WTC11 (cell line): Measurements from ENCODE around the gene SMG9.

Source experiments
- CREB1 ChIP-seq: sonication (generic); formaldehyde crosslinking; IDR thresholded peaks from 2 replicates; pipeline ENCODE4 v1.8.0; 2023; ENCODE audit warnings: mild to moderate bottlenecking, missing genetic modification reagents
- ETV6 ChIP-seq: sonication (generic); formaldehyde crosslinking; IDR thresholded peaks from 2 replicates; pipeline ENCODE4 v1.8.1; 2022; ENCODE audit warnings: mild to moderate bottlenecking, missing genetic modification reagents
- IRF2 ChIP-seq: sonication (generic); formaldehyde crosslinking; IDR thresholded peaks from 2 replicates; pipeline ENCODE4 v1.8.0; 2022; ENCODE audit warnings: low read depth, missing genetic modification reagents, borderline replicate concordance
- KAT7 ChIP-seq: sonication (generic); formaldehyde crosslinking; IDR thresholded peaks from 2 replicates; pipeline ENCODE4 v1.8.1; 2023; ENCODE audit warnings: missing genetic modification reagents, mild to moderate bottlenecking, borderline replicate concordance
- SP1 ChIP-seq: sonication (generic); formaldehyde crosslinking; conservative IDR thresholded peaks from 2 replicates; pipeline ENCODE4 v1.8.1; 2022; ENCODE audit warnings: missing genetic modification reagents
- TP53 ChIP-seq: sonication (generic); formaldehyde crosslinking; IDR thresholded peaks from 2 replicates; pipeline ENCODE4 v1.8.1; 2023; ENCODE audit warnings: mild to moderate bottlenecking, missing genetic modification reagents
- TF ChIP-seq, protein P1 (sequence below): sonication (generic); formaldehyde crosslinking; IDR thresholded peaks from 2 replicates; pipeline ENCODE4 v1.8.0; 2023; ENCODE audit warnings: missing genetic modification reagents
- TF ChIP-seq, protein P2 (sequence below): sonication (generic); formaldehyde crosslinking; IDR thresholded peaks from 2 replicates; pipeline ENCODE4 v1.8.0; 2022; ENCODE audit warnings: mild to moderate bottlenecking, missing genetic modification reagents
- TF ChIP-seq, protein P3 (sequence below): sonication (generic); formaldehyde crosslinking; IDR thresholded peaks from 2 replicates; pipeline ENCODE4 v1.8.1; 2023; ENCODE audit warnings: mild to moderate bottlenecking, missing genetic modification reagents
- TF ChIP-seq, protein P4 (sequence below): sonication (generic); formaldehyde crosslinking; IDR thresholded peaks from 2 replicates; pipeline ENCODE4 v1.8.1; 2023; ENCODE audit warnings: mild to moderate bottlenecking, missing genetic modification reagents, moderate library complexity
- TF ChIP-seq, protein P5 (sequence below): fragments of 200-600 bp; IDR thresholded peaks from 2 replicates; pipeline ENCODE4 v1.8.0; 2022; ENCODE audit warnings: antibody characterized with exemption
- TF ChIP-seq, protein P6 (sequence below): fragments of 250-450 bp; sonication (Bioruptor Pico); IDR thresholded peaks from 2 replicates; pipeline ENCODE4 v1.9.0; 2021; ENCODE audit warnings: mild to moderate bottlenecking

DNA sequence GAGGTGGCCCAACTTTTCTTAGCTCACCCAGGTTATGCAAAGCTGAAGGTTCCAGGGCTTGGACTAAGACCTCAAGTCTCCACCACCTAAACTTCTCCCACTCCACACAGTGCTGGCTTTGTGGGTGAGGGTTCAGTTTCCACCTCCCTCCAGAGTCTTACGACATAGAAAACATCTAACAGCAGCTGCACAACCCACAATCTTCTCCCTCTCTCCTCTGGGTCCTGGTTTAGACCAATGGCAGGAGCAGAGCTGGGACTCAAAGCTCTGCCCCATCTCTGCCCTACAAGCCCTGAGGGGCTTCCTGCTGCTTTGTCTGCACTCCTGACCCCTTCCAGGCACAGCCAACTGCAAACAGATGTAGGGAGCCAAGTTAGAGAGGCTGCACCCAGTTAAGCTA, 22.9 kb downstream of the SMG9 start:
- no peak for TF ChIP-seq IRF2 (CRISPR knock-in tag)
- TF ChIP-seq, protein P1, sequence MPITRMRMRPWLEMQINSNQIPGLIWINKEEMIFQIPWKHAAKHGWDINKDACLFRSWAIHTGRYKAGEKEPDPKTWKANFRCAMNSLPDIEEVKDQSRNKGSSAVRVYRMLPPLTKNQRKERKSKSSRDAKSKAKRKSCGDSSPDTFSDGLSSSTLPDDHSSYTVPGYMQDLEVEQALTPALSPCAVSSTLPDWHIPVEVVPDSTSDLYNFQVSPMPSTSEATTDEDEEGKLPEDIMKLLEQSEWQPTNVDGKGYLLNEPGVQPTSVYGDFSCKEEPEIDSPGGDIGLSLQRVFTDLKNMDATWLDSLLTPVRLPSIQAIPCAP: no peak
- no peak for TF ChIP-seq SP1
- no peak for TF ChIP-seq TP53 (CRISPR knock-in tag)
- TF ChIP-seq KAT7 (CRISPR knock-in tag): no peak
- TF ChIP-seq, protein P2, sequence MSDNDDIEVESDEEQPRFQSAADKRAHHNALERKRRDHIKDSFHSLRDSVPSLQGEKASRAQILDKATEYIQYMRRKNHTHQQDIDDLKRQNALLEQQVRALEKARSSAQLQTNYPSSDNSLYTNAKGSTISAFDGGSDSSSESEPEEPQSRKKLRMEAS: no peak
- TF ChIP-seq, protein P3, sequence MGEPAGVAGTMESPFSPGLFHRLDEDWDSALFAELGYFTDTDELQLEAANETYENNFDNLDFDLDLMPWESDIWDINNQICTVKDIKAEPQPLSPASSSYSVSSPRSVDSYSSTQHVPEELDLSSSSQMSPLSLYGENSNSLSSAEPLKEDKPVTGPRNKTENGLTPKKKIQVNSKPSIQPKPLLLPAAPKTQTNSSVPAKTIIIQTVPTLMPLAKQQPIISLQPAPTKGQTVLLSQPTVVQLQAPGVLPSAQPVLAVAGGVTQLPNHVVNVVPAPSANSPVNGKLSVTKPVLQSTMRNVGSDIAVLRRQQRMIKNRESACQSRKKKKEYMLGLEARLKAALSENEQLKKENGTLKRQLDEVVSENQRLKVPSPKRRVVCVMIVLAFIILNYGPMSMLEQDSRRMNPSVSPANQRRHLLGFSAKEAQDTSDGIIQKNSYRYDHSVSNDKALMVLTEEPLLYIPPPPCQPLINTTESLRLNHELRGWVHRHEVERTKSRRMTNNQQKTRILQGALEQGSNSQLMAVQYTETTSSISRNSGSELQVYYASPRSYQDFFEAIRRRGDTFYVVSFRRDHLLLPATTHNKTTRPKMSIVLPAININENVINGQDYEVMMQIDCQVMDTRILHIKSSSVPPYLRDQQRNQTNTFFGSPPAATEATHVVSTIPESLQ: no peak
- TF ChIP-seq, protein P4, sequence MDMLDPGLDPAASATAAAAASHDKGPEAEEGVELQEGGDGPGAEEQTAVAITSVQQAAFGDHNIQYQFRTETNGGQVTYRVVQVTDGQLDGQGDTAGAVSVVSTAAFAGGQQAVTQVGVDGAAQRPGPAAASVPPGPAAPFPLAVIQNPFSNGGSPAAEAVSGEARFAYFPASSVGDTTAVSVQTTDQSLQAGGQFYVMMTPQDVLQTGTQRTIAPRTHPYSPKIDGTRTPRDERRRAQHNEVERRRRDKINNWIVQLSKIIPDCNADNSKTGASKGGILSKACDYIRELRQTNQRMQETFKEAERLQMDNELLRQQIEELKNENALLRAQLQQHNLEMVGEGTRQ (CRISPR knock-in tag): no peak
- TF ChIP-seq, protein P5, sequence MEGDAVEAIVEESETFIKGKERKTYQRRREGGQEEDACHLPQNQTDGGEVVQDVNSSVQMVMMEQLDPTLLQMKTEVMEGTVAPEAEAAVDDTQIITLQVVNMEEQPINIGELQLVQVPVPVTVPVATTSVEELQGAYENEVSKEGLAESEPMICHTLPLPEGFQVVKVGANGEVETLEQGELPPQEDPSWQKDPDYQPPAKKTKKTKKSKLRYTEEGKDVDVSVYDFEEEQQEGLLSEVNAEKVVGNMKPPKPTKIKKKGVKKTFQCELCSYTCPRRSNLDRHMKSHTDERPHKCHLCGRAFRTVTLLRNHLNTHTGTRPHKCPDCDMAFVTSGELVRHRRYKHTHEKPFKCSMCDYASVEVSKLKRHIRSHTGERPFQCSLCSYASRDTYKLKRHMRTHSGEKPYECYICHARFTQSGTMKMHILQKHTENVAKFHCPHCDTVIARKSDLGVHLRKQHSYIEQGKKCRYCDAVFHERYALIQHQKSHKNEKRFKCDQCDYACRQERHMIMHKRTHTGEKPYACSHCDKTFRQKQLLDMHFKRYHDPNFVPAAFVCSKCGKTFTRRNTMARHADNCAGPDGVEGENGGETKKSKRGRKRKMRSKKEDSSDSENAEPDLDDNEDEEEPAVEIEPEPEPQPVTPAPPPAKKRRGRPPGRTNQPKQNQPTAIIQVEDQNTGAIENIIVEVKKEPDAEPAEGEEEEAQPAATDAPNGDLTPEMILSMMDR: no peak
- TF ChIP-seq, protein P6, sequence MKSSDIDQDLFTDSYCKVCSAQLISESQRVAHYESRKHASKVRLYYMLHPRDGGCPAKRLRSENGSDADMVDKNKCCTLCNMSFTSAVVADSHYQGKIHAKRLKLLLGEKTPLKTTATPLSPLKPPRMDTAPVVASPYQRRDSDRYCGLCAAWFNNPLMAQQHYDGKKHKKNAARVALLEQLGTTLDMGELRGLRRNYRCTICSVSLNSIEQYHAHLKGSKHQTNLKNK (CRISPR knock-in tag): no peak
- no peak for TF ChIP-seq CREB1 (CRISPR knock-in tag)
- no peak for TF ChIP-seq ETV6 (CRISPR knock-in tag)
